ENCODE data around the gene ACO1. TPM values are rescaled to one million over a fixed set of nuclear protein-coding genes. Genes with fewer than 3 reads are reported as not detected.

The ACO1 gene
- total and polyA plus RNA-seq, 9 of the 15 experiments (the other 6 are each of a cell fraction or from before 2014, with no cell fraction given): 0.96 to 29.7 (median 16.9) TPM

- H3K36me3 ChIP-seq (ENCODE audit: control insufficient read depth, insufficient read depth, low read length): no peaks in the 10 kb centered on the region
- no peak overlapping the region for H3K4me2 ChIP-seq (ENCODE audit: insufficient read depth, low read length)
- H2AFZ ChIP-seq (ENCODE audit: low read depth, low read length): no peak overlapping the region
- DNase-seq (ENCODE audit: extremely low read depth in 1 of 4, low spot score in 3 of 4): no peak
- 0 out of 3 replicates have a peak, but pooled peaks have one; percentile 27 for ATAC-seq
- no TSS peak for BruUV-seq (replicated peaks)
- no peak overlapping the region for H3K4me3 ChIP-seq
- FAIRE-seq: no peak
- H3K27me3 ChIP-seq (ENCODE audit: control insufficient read depth in 2 of 2, insufficient read depth in 2 of 2, low read length in 2 of 2): no peaks in the 10 kb centered on the region
- ChIA-PET CTCF (ENCODE audit: low intra/inter-chr PET ratio) (no interaction called here), POLR2A (no interaction called here)
- H3K9me1 ChIP-seq (ENCODE audit: control insufficient read depth, insufficient read depth, low read length): no peaks in the 10 kb centered on the region
- no peaks in the 10 kb centered on the region for H3K9me3 ChIP-seq (replicated peaks; ENCODE audit: control insufficient read depth, insufficient read depth, low read depth, low read length)
- 62% methylated on average over 7 of the region's 7 CpGs for WGBS (ENCODE audit: insufficient coverage, low coverage, missing lambda C conversion rate)
- in situ Hi-C loops (cut with MboI): loop anchor here (25.0 kb wide), 1 partner anchor 842 kb away; the partner anchor contains the start of gene SPINK4
- intact Hi-C loops (cut with micrococcal nuclease): no loop called here
- no peaks in the 10 kb centered on the region for H4K20me1 ChIP-seq (replicated peaks; ENCODE audit: control insufficient read depth, insufficient read depth, low read length)
- H3K27ac ChIP-seq (ENCODE audit: extremely low read depth, low read depth, low read length): no peak overlapping the region
- no peaks in the 10 kb centered on the region; a peak in 1 of 5 replicates for H3K4me1 ChIP-seq (replicated peaks in 1 of 2; ENCODE audit: control insufficient read depth in 2 of 2, insufficient read depth in 2 of 2, low read length in 2 of 2)
- no peak overlapping the region for H3K9ac ChIP-seq (ENCODE audit: insufficient read depth in 1 of 2, low read depth in 2 of 2, low read length in 2 of 2)
- H3K79me2 ChIP-seq (ENCODE audit: control insufficient read depth, insufficient read depth, low read length): no peaks in the 10 kb centered on the region
- TF ChIP-seq LCOR (CRISPR knock-in tag; IDR thresholded peaks at IDR 0.05) (no peak), CBFA2T3 (IDR thresholded peaks at IDR 0.05) (no peak), MYBL2 (IDR thresholded peaks at IDR 0.05; ENCODE audit: low read depth) (no peak), MYBL2 (CRISPR knock-in tag; IDR thresholded peaks at IDR 0.05; ENCODE audit: borderline replicate concordance) (no peak), HMG20A (CRISPR knock-in tag; conservative IDR thresholded peaks at IDR 0.05) (no peak)
- TF ChIP-seq, protein P1, sequence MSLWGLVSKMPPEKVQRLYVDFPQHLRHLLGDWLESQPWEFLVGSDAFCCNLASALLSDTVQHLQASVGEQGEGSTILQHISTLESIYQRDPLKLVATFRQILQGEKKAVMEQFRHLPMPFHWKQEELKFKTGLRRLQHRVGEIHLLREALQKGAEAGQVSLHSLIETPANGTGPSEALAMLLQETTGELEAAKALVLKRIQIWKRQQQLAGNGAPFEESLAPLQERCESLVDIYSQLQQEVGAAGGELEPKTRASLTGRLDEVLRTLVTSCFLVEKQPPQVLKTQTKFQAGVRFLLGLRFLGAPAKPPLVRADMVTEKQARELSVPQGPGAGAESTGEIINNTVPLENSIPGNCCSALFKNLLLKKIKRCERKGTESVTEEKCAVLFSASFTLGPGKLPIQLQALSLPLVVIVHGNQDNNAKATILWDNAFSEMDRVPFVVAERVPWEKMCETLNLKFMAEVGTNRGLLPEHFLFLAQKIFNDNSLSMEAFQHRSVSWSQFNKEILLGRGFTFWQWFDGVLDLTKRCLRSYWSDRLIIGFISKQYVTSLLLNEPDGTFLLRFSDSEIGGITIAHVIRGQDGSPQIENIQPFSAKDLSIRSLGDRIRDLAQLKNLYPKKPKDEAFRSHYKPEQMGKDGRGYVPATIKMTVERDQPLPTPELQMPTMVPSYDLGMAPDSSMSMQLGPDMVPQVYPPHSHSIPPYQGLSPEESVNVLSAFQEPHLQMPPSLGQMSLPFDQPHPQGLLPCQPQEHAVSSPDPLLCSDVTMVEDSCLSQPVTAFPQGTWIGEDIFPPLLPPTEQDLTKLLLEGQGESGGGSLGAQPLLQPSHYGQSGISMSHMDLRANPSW (CRISPR knock-in tag; IDR thresholded peaks at IDR 0.05): no peak
- TF ChIP-seq, protein P2, sequence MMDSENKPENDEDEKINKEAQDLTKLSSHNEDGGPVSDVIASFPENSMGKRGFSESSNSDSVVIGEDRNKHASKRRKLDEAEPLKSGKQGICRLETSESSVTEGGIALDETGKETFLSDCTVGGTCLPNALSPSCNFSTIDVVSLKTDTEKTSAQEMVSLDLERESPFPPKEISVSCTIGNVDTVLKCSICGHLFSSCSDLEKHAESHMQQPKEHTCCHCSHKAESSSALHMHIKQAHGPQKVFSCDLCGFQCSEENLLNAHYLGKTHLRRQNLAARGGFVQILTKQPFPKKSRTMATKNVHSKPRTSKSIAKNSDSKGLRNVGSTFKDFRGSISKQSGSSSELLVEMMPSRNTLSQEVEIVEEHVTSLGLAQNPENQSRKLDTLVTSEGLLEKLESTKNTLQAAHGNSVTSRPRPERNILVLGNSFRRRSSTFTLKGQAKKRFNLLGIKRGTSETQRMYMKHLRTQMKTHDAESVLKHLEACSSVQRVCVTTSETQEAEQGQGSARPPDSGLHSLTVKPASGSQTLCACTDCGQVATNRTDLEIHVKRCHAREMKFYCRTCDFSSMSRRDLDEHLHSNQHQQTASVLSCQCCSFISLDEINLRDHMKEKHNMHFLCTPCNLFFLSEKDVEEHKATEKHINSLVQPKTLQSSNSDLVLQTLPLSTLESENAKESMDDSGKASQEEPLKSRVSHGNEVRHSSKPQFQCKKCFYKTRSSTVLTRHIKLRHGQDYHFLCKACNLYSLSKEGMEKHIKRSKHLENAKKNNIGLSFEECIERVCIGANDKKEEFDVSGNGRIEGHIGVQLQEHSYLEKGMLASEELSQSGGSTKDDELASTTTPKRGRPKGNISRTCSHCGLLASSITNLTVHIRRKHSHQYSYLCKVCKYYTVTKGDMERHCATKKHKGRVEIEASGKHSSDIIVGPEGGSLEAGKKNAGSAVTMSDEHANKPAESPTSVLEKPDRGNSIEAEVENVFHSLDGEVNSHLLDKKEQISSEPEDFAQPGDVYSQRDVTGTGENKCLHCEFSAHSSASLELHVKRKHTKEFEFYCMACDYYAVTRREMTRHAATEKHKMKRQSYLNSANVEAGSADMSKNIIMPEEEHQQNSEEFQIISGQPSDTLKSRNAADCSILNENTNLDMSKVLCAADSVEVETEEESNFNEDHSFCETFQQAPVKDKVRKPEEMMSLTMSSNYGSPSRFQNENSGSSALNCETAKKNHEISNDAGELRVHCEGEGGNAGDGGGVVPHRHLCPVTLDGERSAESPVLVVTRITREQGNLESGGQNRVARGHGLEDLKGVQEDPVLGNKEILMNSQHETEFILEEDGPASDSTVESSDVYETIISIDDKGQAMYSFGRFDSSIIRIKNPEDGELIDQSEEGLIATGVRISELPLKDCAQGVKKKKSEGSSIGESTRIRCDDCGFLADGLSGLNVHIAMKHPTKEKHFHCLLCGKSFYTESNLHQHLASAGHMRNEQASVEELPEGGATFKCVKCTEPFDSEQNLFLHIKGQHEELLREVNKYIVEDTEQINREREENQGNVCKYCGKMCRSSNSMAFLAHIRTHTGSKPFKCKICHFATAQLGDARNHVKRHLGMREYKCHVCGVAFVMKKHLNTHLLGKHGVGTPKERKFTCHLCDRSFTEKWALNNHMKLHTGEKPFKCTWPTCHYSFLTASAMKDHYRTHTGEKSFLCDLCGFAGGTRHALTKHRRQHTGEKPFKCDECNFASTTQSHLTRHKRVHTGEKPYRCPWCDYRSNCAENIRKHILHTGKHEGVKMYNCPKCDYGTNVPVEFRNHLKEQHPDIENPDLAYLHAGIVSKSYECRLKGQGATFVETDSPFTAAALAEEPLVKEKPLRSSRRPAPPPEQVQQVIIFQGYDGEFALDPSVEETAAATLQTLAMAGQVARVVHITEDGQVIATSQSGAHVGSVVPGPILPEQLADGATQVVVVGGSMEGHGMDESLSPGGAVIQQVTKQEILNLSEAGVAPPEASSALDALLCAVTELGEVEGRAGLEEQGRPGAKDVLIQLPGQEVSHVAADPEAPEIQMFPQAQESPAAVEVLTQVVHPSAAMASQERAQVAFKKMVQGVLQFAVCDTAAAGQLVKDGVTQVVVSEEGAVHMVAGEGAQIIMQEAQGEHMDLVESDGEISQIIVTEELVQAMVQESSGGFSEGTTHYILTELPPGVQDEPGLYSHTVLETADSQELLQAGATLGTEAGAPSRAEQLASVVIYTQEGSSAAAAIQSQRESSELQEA (IDR thresholded peaks at IDR 0.05; ENCODE audit: low read depth): no peak
- TF ChIP-seq, protein P3, sequence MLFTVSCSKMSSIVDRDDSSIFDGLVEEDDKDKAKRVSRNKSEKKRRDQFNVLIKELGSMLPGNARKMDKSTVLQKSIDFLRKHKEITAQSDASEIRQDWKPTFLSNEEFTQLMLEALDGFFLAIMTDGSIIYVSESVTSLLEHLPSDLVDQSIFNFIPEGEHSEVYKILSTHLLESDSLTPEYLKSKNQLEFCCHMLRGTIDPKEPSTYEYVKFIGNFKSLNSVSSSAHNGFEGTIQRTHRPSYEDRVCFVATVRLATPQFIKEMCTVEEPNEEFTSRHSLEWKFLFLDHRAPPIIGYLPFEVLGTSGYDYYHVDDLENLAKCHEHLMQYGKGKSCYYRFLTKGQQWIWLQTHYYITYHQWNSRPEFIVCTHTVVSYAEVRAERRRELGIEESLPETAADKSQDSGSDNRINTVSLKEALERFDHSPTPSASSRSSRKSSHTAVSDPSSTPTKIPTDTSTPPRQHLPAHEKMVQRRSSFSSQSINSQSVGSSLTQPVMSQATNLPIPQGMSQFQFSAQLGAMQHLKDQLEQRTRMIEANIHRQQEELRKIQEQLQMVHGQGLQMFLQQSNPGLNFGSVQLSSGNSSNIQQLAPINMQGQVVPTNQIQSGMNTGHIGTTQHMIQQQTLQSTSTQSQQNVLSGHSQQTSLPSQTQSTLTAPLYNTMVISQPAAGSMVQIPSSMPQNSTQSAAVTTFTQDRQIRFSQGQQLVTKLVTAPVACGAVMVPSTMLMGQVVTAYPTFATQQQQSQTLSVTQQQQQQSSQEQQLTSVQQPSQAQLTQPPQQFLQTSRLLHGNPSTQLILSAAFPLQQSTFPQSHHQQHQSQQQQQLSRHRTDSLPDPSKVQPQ (CRISPR knock-in tag; IDR thresholded peaks at IDR 0.05; ENCODE audit: borderline replicate concordance): no peak
Observed at GRCh38 chr9:32395510-32396216, 11.2 kb downstream of the ACO1 start.

Data from K562 (cell line).